HUES6 (cell line): Measurements from ENCODE around the gene ODF4.
"Not testable (repeated sequence)": the region's sequence is repeated elsewhere in the genome, so short reads cannot be mapped to it uniquely, and the experiment has no call there.

Experiments
- H3K27ac ChIP-seq: 2 replicates; pipeline ENCODE4 v1.7.0; 2013; ENCODE audit warnings: low read depth, mild to moderate bottlenecking, low read length, inconsistent platforms
- H3K27me3 ChIP-seq: 2 replicates; pipeline ENCODE4 v1.6.1; 2013; ENCODE audit warnings: low read length; ENCODE audit not compliant: control insufficient read depth, insufficient read depth
- H3K36me3 ChIP-seq: 2 replicates; pipeline ENCODE4 v1.6.1; 2013; ENCODE audit warnings: low read length; ENCODE audit not compliant: control insufficient read depth, insufficient read depth
- H3K4me1 ChIP-seq: 2 replicates; pipeline ENCODE4 v1.6.1; 2013; ENCODE audit warnings: low read length; ENCODE audit not compliant: control insufficient read depth, insufficient read depth
- H3K4me3 ChIP-seq: 2 replicates; pipeline ENCODE4 v1.5.1; 2013; ENCODE audit warnings: low read depth, low read length
- H3K9ac ChIP-seq: one replicate; pipeline ENCODE4 v1.6.1; 2013; ENCODE audit warnings: mild to moderate bottlenecking, low read length
- H3K9me3 ChIP-seq: 2 replicates; pipeline ENCODE4 v1.6.1; 2013; ENCODE audit warnings: low read depth, low read length; ENCODE audit not compliant: control insufficient read depth, insufficient read depth

The ODF4 gene

DNA sequence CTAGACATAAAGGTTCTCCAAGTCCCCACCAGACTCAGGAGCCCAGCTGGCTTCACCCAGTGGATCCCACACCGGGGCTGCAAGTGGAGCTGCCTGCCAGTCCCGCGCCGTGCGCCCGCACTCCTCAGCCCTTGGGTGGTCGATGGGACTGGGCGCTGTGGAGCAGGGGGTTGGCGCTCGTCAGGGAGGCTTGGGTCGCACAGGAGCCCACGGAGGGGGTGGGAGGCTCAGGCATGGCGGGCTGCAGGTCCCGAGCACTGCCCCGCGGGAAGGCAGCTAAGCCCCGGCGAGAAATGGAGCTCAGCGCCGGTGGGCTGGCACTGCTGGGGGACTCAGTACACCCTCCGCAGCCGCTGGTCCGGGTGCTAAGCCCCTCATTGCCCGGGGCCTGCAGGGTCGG lies 7.4 kb downstream of the ODF4 start:
- not testable (repeated sequence) for H3K4me3 ChIP-seq, H3K4me1 ChIP-seq, H3K27me3 ChIP-seq, H3K9me3 ChIP-seq, H3K36me3 ChIP-seq, H3K27ac ChIP-seq, H3K9ac ChIP-seq

DNA sequence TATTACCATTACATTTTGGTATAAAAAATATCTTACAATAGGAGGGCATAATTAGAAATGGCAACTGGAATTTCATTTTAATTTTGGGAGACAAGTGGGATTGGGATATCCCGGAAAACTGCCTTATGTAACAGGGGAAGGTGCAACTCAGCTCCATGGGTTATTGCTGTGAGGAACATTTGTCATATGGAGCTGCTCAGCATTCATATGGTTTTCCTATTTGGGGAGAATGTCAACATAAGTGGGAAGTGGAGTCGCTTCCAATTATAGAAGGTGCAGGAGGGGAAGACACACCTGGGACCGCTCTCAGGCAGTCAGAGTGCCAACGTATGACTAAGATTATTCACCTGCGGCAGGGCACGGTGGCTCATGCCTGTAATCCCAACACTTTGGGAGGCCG lies 10.7 kb downstream of the ODF4 start:
- Histone ChIP-seq H3K27me3 (no peaks in the 10 kb centered on the region), H3K4me3 (no peak overlapping the region), H3K36me3 (no peaks in the 10 kb centered on the region), H3K4me1 (no peaks in the 10 kb centered on the region), H3K9ac (no peak overlapping the region), H3K9me3 (no peaks in the 10 kb centered on the region), H3K27ac (no peak overlapping the region)

DNA sequence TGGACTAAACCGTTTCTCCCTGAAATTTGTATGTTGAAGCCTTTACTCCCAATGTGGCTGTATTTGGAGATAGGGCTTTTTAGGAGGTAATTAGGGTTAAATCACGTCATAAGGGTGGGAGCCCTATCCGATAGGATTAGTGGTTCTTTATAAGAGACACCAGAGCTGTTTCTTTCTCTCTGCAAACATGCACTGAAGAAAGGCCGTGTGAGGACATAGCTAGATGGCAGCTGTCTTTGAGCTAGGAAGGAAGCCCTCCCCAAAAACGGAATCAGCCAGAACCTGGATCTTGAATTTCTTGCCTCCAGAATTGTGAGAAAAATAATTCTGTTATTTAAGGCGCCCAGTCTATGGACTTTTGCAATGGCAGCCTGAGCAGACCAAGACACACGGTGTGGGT lies 14.1 kb downstream of the ODF4 start:
- H3K36me3 ChIP-seq = no peaks in the 10 kb centered on the region
- H3K9me3 ChIP-seq = no peaks in the 10 kb centered on the region
- H3K4me3 ChIP-seq = no peak overlapping the region
- no peak overlapping the region for H3K9ac ChIP-seq
- no peaks in the 10 kb centered on the region for H3K27me3 ChIP-seq
- no peaks in the 10 kb centered on the region for H3K4me1 ChIP-seq
- H3K27ac ChIP-seq = no peak overlapping the region

DNA sequence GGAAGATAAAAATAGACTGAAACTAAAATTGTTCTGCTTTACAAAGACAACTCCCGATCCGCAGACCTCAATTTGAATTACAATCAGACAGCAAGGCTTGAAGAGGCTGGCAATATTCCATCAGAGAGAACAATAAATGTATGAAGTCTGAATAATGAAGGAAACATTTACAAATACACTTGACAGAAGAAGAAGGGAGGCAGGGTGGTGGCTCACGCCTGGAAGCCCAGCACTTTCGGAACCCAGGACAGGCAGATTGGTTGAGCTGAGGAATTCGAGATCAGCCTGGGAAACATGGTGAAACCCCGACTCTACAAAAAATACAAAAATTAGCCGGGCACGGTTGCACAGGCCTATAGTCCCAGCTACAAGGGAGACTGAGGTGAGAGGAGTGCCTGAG lies 14.6 kb downstream of the ODF4 start:
- Histone ChIP-seq H3K27ac (no peak overlapping the region), H3K9ac (no peak overlapping the region), H3K36me3 (no peaks in the 10 kb centered on the region), H3K4me1 (0 out of 2 replicates have a peak, but pooled peaks cover under 1% of the 10 kb centered on the region), H3K9me3 (no peaks in the 10 kb centered on the region), H3K27me3 (no peaks in the 10 kb centered on the region), H3K4me3 (no peak overlapping the region)

DNA sequence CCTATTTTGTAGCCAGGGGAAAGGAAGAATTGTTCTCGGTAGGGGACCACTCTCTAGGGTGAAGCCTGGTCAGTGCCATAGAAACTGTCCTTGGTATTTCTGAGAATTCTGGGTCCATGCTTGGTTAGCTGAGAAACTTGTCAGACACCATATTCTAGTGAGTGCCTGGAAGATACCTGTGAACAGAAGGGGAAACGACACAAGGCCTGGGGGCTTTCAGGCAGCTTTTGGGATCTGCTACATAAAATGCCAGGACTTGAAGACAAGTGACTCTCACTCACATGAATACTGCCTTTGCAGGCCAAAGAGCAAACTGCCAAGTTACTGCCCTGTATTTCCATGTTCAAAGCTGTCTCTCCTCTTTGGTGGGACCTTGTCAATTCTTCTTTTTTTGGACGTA lies 18.3 kb downstream of the ODF4 start:
- Histone ChIP-seq H3K27me3 (no peaks in the 10 kb centered on the region), H3K9ac (no peak overlapping the region), H3K27ac (no peak overlapping the region), H3K36me3 (no peaks in the 10 kb centered on the region), H3K4me3 (no peak overlapping the region), H3K4me1 (peaks cover 20% of the 10 kb centered on the region), H3K9me3 (no peaks in the 10 kb centered on the region)

DNA sequence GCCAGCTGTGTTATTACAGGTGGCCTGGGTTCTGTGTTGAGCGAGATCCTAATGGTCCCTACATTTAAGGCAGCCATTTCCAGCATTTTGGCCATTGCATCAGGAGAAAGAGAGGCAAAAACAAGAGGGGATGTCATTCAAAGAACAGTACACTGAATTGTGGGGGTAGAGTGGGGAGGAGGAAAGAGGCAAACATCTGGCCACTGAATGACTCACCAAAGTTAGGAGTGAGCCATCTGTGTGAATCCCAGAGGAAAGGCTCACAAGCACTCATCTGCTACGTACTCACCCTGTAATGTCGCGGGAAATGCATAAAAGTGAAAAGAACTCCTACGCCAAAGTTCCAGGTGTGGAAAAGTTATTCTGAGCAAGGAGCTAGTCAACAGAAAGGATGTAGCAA lies 20.1 kb downstream of the ODF4 start:
- Histone ChIP-seq H3K27me3 (no peaks in the 10 kb centered on the region), H3K36me3 (no peaks in the 10 kb centered on the region), H3K9ac (no peak overlapping the region), H3K4me3 (no peak overlapping the region), H3K27ac (no peak overlapping the region), H3K9me3 (no peaks in the 10 kb centered on the region), H3K4me1 (peaks cover 20% of the 10 kb centered on the region)

DNA sequence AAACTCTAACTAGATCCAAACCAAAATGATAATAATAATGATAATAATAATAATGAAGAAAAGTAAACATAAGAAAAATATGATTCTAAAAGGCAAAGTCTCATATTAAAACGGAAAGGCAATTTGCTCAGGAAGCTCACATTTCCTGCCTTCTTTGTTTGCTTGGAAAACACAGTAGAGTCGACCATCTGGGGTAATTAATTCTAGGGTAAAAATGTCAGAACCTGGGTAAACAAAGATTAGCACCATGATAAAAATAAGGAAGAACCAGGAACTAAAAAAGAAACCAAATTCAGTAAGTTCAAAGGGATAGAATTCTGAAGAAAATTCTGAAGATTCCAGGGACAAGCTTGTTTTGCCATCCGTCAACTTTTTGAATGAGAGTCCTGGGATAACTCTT lies 20.6 kb downstream of the ODF4 start:
- peaks cover 20% of the 10 kb centered on the region for H3K4me1 ChIP-seq
- H3K27ac ChIP-seq = no peak overlapping the region
- no peaks in the 10 kb centered on the region for H3K27me3 ChIP-seq
- H3K4me3 ChIP-seq = no peak overlapping the region
- H3K9me3 ChIP-seq = no peaks in the 10 kb centered on the region
- H3K36me3 ChIP-seq = no peaks in the 10 kb centered on the region
- no peak overlapping the region for H3K9ac ChIP-seq

DNA sequence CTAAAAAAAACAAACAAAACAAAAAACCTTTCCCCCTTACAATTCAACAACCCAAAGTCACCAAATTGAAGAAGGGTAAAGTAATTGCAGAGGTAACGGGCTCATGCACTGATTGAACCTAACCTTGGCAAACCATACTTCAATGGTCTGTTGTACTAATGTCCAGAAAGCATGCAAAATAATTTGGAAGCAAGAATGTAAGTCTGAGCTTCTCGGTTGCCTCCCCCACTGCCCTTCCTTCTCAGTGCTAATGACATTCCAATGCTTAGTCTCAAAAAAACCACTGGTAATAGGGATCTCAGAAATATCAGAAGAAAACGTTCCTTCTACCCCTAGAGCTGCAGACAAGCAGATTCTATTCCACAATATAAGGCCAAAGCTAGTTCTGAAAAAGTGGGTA lies 21.1 kb downstream of the ODF4 start:
- Histone ChIP-seq H3K27me3 (no peaks in the 10 kb centered on the region), H3K36me3 (no peaks in the 10 kb centered on the region), H3K4me3 (no peak overlapping the region), H3K9me3 (no peaks in the 10 kb centered on the region), H3K4me1 (peaks cover 20% of the 10 kb centered on the region), H3K27ac (no peak overlapping the region), H3K9ac (no peak overlapping the region)

DNA sequence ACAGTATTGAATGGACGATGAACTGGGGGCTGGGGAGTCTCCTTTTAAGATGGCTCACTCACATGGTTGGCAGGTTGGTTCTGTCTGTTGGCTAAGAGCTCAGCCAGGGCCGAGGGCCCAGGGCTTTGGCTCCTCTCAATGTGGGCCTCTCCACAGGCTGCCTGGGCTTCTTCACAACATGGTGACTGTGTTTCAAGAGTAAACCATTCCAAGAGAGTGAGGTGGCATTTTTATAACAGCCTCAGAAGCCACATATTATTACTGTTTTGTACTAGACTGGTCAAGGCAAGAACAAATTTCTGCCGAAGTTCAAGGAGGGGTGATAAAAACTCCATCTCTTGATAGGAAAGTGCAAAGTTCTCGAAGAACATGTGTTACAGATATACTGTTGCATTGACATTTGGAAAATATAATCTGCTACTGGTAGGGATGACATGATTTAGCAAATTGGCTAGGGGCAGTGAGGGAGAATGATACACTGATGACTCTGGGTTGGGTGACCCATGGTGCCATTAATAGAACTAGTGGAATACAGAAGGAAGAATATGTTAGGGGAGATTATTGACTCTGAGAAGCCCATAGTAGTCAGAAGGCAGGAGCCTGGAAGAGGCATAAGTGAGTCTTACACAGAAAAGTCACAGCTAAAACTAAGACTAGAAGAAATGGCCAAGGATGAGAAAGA lies 23.2 kb downstream of the ODF4 start:
- no peaks in the 10 kb centered on the region for H3K36me3 ChIP-seq
- H3K4me3 ChIP-seq = no peak overlapping the region
- H3K27ac ChIP-seq = no peak overlapping the region
- H3K9ac ChIP-seq = no peak overlapping the region
- H3K4me1 ChIP-seq = peaks cover 20% of the 10 kb centered on the region
- no peaks in the 10 kb centered on the region for H3K27me3 ChIP-seq
- no peaks in the 10 kb centered on the region for H3K9me3 ChIP-seq

DNA sequence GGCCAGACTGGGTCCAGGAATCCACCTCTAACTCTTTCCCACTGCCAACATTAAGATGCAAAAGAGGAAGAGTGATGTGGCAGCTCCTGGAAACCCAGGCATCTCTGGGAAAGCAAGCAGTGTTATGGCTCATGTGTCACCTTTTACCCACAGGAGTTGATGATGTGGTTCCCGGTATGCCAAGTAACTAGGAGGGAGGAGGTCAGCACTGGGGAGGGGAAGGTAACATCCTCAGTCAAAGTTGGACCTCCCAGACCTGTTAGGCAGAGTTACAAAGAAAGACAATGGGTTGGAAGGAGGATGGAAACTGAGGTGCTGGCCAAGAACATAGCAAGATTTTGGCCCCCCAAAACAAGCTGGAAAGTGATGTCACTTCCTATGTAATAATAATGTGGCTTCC lies 25.5 kb downstream of the ODF4 start:
- Histone ChIP-seq H3K4me3 (no peak overlapping the region), H3K27me3 (no peaks in the 10 kb centered on the region), H3K9me3 (no peaks in the 10 kb centered on the region), H3K27ac (no peak overlapping the region), H3K4me1 (peaks cover 11% of the 10 kb centered on the region), H3K9ac (no peak overlapping the region), H3K36me3 (peaks cover 21% of the 10 kb centered on the region)

DNA sequence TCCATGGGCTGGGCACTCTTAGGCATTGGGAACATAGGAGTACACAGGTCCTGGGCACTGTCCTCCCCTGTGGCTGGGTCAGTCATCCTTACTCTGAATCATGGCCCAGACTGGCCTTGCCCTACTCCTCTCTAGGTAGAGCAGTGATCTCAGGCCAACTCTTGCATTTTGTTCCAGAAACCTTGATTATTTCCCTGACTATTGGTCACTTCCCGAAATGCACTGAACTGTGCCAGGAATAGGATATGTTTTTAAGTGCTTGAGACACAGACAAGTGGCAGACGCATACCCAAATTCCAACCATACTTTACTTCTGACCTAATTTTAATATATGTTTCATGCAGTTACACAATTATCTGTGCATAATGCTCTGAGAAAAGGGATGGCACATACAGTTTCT lies 26.6 kb downstream of the ODF4 start:
- Histone ChIP-seq H3K4me1 (0 out of 2 replicates have a peak, but pooled peaks cover under 1% of the 10 kb centered on the region), H3K36me3 (peaks cover 26% of the 10 kb centered on the region), H3K9ac (no peak overlapping the region), H3K27ac (no peak overlapping the region), H3K4me3 (no peak overlapping the region), H3K27me3 (no peaks in the 10 kb centered on the region), H3K9me3 (no peaks in the 10 kb centered on the region)

DNA sequence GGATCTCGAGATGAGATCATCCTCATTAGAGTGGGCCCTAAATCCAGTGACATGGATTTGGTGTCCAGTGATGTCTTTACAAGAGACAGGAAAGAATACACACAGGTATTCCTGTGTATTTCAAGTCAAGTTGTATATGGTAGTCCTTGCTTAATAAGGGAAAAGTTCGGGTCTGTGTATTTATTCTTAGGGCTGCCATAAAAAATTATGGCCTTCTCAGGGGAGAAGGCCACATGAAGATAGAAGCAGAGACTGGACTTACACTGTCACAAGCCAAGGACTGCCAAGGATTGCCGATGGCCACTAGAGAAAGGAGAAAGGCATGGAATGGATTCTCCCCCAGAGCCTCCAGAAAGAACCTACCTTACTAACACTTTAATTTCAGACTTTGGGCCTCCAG lies 28.6 kb downstream of the ODF4 start:
- Histone ChIP-seq H3K9me3 (no peaks in the 10 kb centered on the region), H3K27me3 (no peaks in the 10 kb centered on the region), H3K4me3 (no peak overlapping the region), H3K4me1 (no peaks in the 10 kb centered on the region), H3K36me3 (peaks cover 31% of the 10 kb centered on the region), H3K9ac (no peak overlapping the region), H3K27ac (no peak overlapping the region)
